IMR-90 (cell line): ENCODE results near the gene MTHFD2. TPM values are rescaled to one million over a fixed set of nuclear protein-coding genes. Genes with fewer than 3 reads are reported as not detected.

Source experiments
- ATAC-seq: fragments of 200-7000 bp; cut with Tn5 transposase; 2 replicates; pipeline ENCODE4 v1.9.1; 2020; ENCODE audit warnings: low read depth, mild to moderate bottlenecking, moderate library complexity
- BruUV-seq: library from RNA; stranded (reverse); fragments of 400-500 nt; replicated peaks from 2 replicates; lab custom pipeline; 2021; lab: Mats Ljungman, UMichigan
- CTCF ChIA-PET: fragments of 300-600 bp; formaldehyde crosslinking; extraction: SDS; loops from one replicate; lab custom pipeline; 2021; ENCODE audit warnings: antibody characterized with exemption; lab: Yijun Ruan, JAX
- POLR2A ChIA-PET: fragments of 300-600 bp; sonication (Branson Sonifier 250); formaldehyde crosslinking; loops from one replicate; lab custom pipeline; 2022; ENCODE audit warnings: antibody characterized with exemption; ENCODE audit not compliant: unreplicated experiment; lab: Charles Lee
- DNase-seq: peaks from one replicate; pipeline ENCODE4 v3.0.0; 2013
- H2AFZ ChIP-seq: replicated peaks from 2 replicates; pipeline ENCODE3; 2013; ENCODE audit warnings: low read length, mild to moderate bottlenecking; ENCODE audit not compliant: poor library complexity
- H2AK5ac ChIP-seq: 2 replicates; pipeline ENCODE4 v1.6.1; 2013; ENCODE audit warnings: low read depth, low read length, inconsistent platforms
- H2AK9ac ChIP-seq: replicated peaks from 2 replicates; pipeline ENCODE3; 2013; ENCODE audit warnings: mild to moderate bottlenecking, low read depth, low read length, moderate library complexity; ENCODE audit not compliant: poor library complexity
- H2BK120ac ChIP-seq: 2 replicates; pipeline ENCODE4 v1.6.1; 2013; ENCODE audit warnings: low read depth, low read length, inconsistent platforms
- H2BK15ac ChIP-seq: 3 replicates; pipeline ENCODE4 v1.6.1; 2013; ENCODE audit warnings: low read depth, low read length, inconsistent platforms
- H2BK20ac ChIP-seq: 2 replicates; pipeline ENCODE4 v1.6.1; 2013; ENCODE audit warnings: low read depth, mild to moderate bottlenecking, inconsistent platforms, low read length, moderate library complexity
- H2BK5ac ChIP-seq: 2 replicates; pipeline ENCODE4 v1.6.1; 2013; ENCODE audit warnings: mild to moderate bottlenecking, low read depth, low read length, inconsistent platforms; ENCODE audit not compliant: poor library complexity, severe bottlenecking
- H3K14ac ChIP-seq: replicated peaks from 2 replicates; pipeline ENCODE4 v1.6.1; 2013; ENCODE audit warnings: low read depth, low read length, inconsistent platforms
- H3K18ac ChIP-seq: 2 replicates; pipeline ENCODE4 v1.6.1; 2013; ENCODE audit warnings: low read depth, low read length, control low read depth
- H3K23ac ChIP-seq: 2 replicates; pipeline ENCODE4 v1.6.1; 2013; ENCODE audit warnings: low read depth, low read length, inconsistent platforms
- H3K27ac ChIP-seq: 2 replicates; pipeline ENCODE4 v1.5.1; 2013; ENCODE audit warnings: mild to moderate bottlenecking, control low read depth, low read length; ENCODE audit not compliant: insufficient read depth
- H3K27me3 ChIP-seq: 2 replicates; pipeline ENCODE4 v1.6.1; 2013; ENCODE audit warnings: low read length; ENCODE audit not compliant: control insufficient read depth, insufficient read depth
- H3K36me3 ChIP-seq: 2 replicates; pipeline ENCODE4 v1.6.1; 2013; ENCODE audit warnings: low read length, mixed read lengths; ENCODE audit not compliant: control insufficient read depth, insufficient read depth
- H3K4ac ChIP-seq: 2 replicates; pipeline ENCODE4 v1.6.1; 2013; ENCODE audit warnings: low read depth, low read length, inconsistent platforms
- H3K4me1 ChIP-seq: 2 replicates; pipeline ENCODE4 v1.6.1; 2013; ENCODE audit warnings: low read length, mixed read lengths; ENCODE audit not compliant: control insufficient read depth, insufficient read depth
- H3K4me2 ChIP-seq: 2 replicates; pipeline ENCODE4 v1.6.1; 2013; ENCODE audit warnings: low read depth, mild to moderate bottlenecking, control low read depth, low read length, moderate library complexity
- H3K4me3 ChIP-seq: 2 replicates; pipeline ENCODE4 v1.5.1; 2013; ENCODE audit warnings: low read depth, mild to moderate bottlenecking, control low read depth, low read length, moderate library complexity; ENCODE audit not compliant: insufficient read depth
- H3K56ac ChIP-seq: 2 replicates; pipeline ENCODE4 v1.6.1; 2013; ENCODE audit warnings: low read length, inconsistent platforms; ENCODE audit not compliant: insufficient read depth; ENCODE audit errors: extremely low read depth
- H3K79me1 ChIP-seq, 2 experiments: 2 replicates each; pipeline ENCODE4 v1.6.1; 2013; ENCODE audit warnings: low read length in 2 of 2, inconsistent platforms in 1 of 2, low read depth in 1 of 2
- H3K9ac ChIP-seq: 2 replicates; pipeline ENCODE4 v1.6.1; 2013; ENCODE audit warnings: low read depth, low read length, control low read depth
- H3K9me1 ChIP-seq: 2 replicates; pipeline ENCODE4 v1.6.1; 2013; ENCODE audit warnings: low read length, inconsistent platforms; ENCODE audit not compliant: insufficient read depth
- H3K9me3 ChIP-seq: 2 replicates; pipeline ENCODE4 v1.6.1; 2013; ENCODE audit warnings: low read length; ENCODE audit not compliant: control insufficient read depth, insufficient read depth
- H4K20me1 ChIP-seq: 2 replicates; pipeline ENCODE4 v1.6.1; 2013; ENCODE audit warnings: low read length, inconsistent platforms; ENCODE audit not compliant: insufficient read depth
- H4K5ac ChIP-seq: 2 replicates; pipeline ENCODE4 v1.6.1; 2013; ENCODE audit warnings: mild to moderate bottlenecking, low read depth, low read length, control low read depth
- H4K8ac ChIP-seq, 2 experiments: 2 replicates each; pipeline ENCODE4 v1.6.1; 2013; ENCODE audit warnings: low read depth in 2 of 2, low read length in 2 of 2, control low read depth in 1 of 2, inconsistent platforms in 1 of 2
- H4K91ac ChIP-seq: 2 replicates; pipeline ENCODE4 v1.6.1; 2013; ENCODE audit warnings: low read depth, low read length, inconsistent platforms; ENCODE audit not compliant: insufficient read depth
- BHLHE40 ChIP-seq: fragments of 150-350 bp; IDR thresholded peaks from 2 replicates; pipeline ENCODE4 v1.6.1; 2016; ENCODE audit warnings: mild to moderate bottlenecking, low read depth, low read length
- CEBPB ChIP-seq: IDR thresholded peaks from 2 replicates; pipeline ENCODE4 v1.6.1; 2012; ENCODE audit warnings: low read depth, low read length, improper control_type of control experiment
- FOS ChIP-seq: fragments of 150-350 bp; IDR thresholded peaks from 2 replicates; pipeline ENCODE4 v1.6.1; 2016; ENCODE audit warnings: low read depth, low read length
- MXI1 ChIP-seq: IDR thresholded peaks from 2 replicates; pipeline ENCODE4 v1.6.1; 2012; ENCODE audit warnings: low read depth, mild to moderate bottlenecking, low read length, moderate library complexity, borderline replicate concordance
- NFE2L2 ChIP-seq: fragments of 150-350 bp; IDR thresholded peaks from 2 replicates; pipeline ENCODE4 v1.6.1; 2016; ENCODE audit warnings: low read depth, mild to moderate bottlenecking, low read length
- RAD21 ChIP-seq: IDR thresholded peaks from 2 replicates; pipeline ENCODE4 v1.6.1; 2012; ENCODE audit warnings: low read length, improper control_type of control experiment
- RCOR1 ChIP-seq: IDR thresholded peaks from 2 replicates; pipeline ENCODE4 v1.6.1; 2012; ENCODE audit warnings: mild to moderate bottlenecking, low read length, improper control_type of control experiment; ENCODE audit not compliant: insufficient replicate concordance
- SMC3 ChIP-seq: fragments of 150-350 bp; IDR thresholded peaks from 2 replicates; pipeline ENCODE4 v1.6.1; 2016; ENCODE audit warnings: low read depth, mild to moderate bottlenecking, antibody characterized with exemption, low read length, moderate library complexity
- WGBS, 2 experiments: methylation state at CpG; one replicate each; pipeline versions ENCODE4 v1.1.5 to v1.1.7; 2013; ENCODE audit warnings: missing lambda C conversion rate in 2 of 2; ENCODE audit not compliant: insufficient read length in 1 of 2; ENCODE audit errors: extremely low coverage in 2 of 2; 5-methylcytosine and 5-hydroxymethylcytosine counted together
- dilution Hi-C: fragments of 300-500 bp; cut with HindIII; formaldehyde crosslinking; loops from one replicate; pipeline ENCODE4 v1.14.3; 2018; ENCODE audit warnings: low sequenced_read_pairs; ENCODE audit not compliant: unreplicated experiment
- in situ Hi-C: fragments of 300-500 bp; cut with MboI; formaldehyde crosslinking; loops from 3 replicates; pipeline ENCODE4 v1.14.3; 2019; ENCODE audit warnings: low sequenced_read_pairs, inconsistent platforms, mixed read lengths
- intact Hi-C: fragments of 100-400 bp; cut with micrococcal nuclease; formaldehyde crosslinking; loops from 2 replicates; pipeline ENCODE4 v1.10.0; 2022
- polyA plus RNA-seq, 3 experiments: library from polyadenylated mRNA; depleted of rRNA; stranded (reverse); fragments of >200 nt; gene quantifications; 2 replicates each; pipeline ENCODE4 v1.2.3, GENCODE V29; 2012; ENCODE audit warnings: low replicate concordance in 1 of 3
- total RNA-seq: library from RNA; depleted of rRNA; stranded (reverse); fragments of >200 nt; gene quantifications from 2 replicates; pipeline ENCODE4 v1.2.3, GENCODE V29; 2012

MTHFD2 gene
- total and polyA plus RNA-seq, 2 of the 4 experiments (the other 2 are of a cell fraction), result 66.8 to 122 TPM

GRCh38 chr2:74201596-74201995 is 3.2 kb downstream of the MTHFD2 start:
- POLR2A ChIA-PET, result no interaction called here
- no TSS peak for BruUV-seq
- H2BK20ac ChIP-seq, result no peak overlapping the region
- H3K9me1 ChIP-seq, result peaks cover 29% of the 10 kb centered on the region
- no peak overlapping the region for H2BK120ac ChIP-seq
- no peak overlapping the region for H3K23ac ChIP-seq
- H3K36me3 ChIP-seq, result peaks cover 12% of the 10 kb centered on the region; the same call in 1 of the 2 replicates
- H4K5ac ChIP-seq, result no peak overlapping the region
- peak; percentile 57; the same call in 1 of the 2 replicates for TF ChIP-seq BHLHE40
- 0 out of 2 replicates have a peak, but pooled peaks have one; percentile 25 for TF ChIP-seq FOS
- TF ChIP-seq SMC3, result no peak
- no peak for TF ChIP-seq RCOR1
- no peak for TF ChIP-seq MXI1
- TF ChIP-seq CEBPB, result no peak
- TF ChIP-seq RAD21, result no peak
- no peak for TF ChIP-seq NFE2L2
- intact Hi-C loops, result no loop called here
- peaks cover 12% of the 10 kb centered on the region for H3K4me1 ChIP-seq
- DNase-seq, result peak; percentile 66
- no peak overlapping the region for H2AK5ac ChIP-seq
- H3K18ac ChIP-seq, result no peak overlapping the region
- no peak overlapping the region for H2BK15ac ChIP-seq
- H4K91ac ChIP-seq, result no peak overlapping the region
- no peak overlapping the region for H3K4me3 ChIP-seq
- H2AK9ac ChIP-seq, result no peak overlapping the region
- no peak overlapping the region for H3K14ac ChIP-seq
- peaks cover 12 to 62% of the 10 kb centered on the region in 2 experiments; a peak in 3 of 4 replicates for H3K79me1 ChIP-seq
- no peaks in the 10 kb centered on the region for H3K9me3 ChIP-seq
- H3K27ac ChIP-seq, result peak overlapping the region; percentile 6; the same call in 1 of the 2 replicates
- H3K9ac ChIP-seq, result no peak overlapping the region
- no peak overlapping the region for H4K8ac ChIP-seq
- no peak overlapping the region for H3K56ac ChIP-seq
- WGBS, 2 experiments, result no CpG with 5 or more reads among the region's 1 CpG
- no peak overlapping the region for H3K4ac ChIP-seq
- dilution Hi-C loops, result no loop called here
- CTCF ChIA-PET, result no interaction called here
- peak overlapping the region; percentile 50; the same call in 1 of the 2 replicates for H3K4me2 ChIP-seq
- no peak overlapping the region for H2AFZ ChIP-seq
- no peak for ATAC-seq
- H4K20me1 ChIP-seq, result peaks cover 73% of the 10 kb centered on the region
- in situ Hi-C loops, result no loop called here
- no peaks in the 10 kb centered on the region for H3K27me3 ChIP-seq
- no peak overlapping the region for H2BK5ac ChIP-seq
